ENCODE results near the gene LGALS12.

GRCh38 chr11:63558459-63559157, 52.7 kb downstream of the LGALS12 start:
- no peak for TF ChIP-seq CTCF (IDR thresholded peaks at IDR 0.05)
- TF ChIP-seq POLR2A (IDR thresholded peaks at IDR 0.05) = no peak
